Endothelial cell of coronary artery (primary cell): ENCODE measurements around the gene ELMOD3. TPM values are rescaled to one million over a fixed set of nuclear protein-coding genes. Genes with fewer than 3 reads are reported as not detected.

ENCODE experiments used
- total RNA-seq: library from RNA; depleted of rRNA; stranded (reverse); fragments of >200 nt; gene quantifications from 2 replicates; pipeline ENCODE4 v1.2.3, GENCODE V29; 2014

The ELMOD3 gene
- 9.9 and 15.5 TPM in 2 replicates for total RNA-seq

GRCh38 chr2:85354286-85355072 is at the start of gene ELMOD3, which contains the start of gene RETSAT:
ELMOD3 (plus strand) TSS chr2:85354769; CDS start chr2:85357199, 2,430 bp downstream.
RETSAT (minus strand) TSS chr2:85354528; CDS start chr2:85354507, 21 bp downstream.

GRCh38 chr2:85327822-85328617 is 26.5 kb upstream of the ELMOD3 start, which contains the start of gene TGOLN2:
TGOLN2 (minus strand) TSS chr2:85327989; CDS start chr2:85327962, 27 bp downstream.

GRCh38 chr2:85409845-85410583 is 55.4 kb downstream of the ELMOD3 start, which contains the start of gene CAPG:
CAPG (minus strand) TSS chr2:85410366; CDS start chr2:85402145, 8,221 bp downstream.

GRCh38 chr2:85418132-85419008 is 63.8 kb downstream of the ELMOD3 start, which contains the start of gene SH2D6:
SH2D6 (plus strand) TSS chr2:85418714; CDS start chr2:85429466, 10,752 bp downstream.

Other genes starting within 250 kb of the ELMOD3 start
- gene TCF7L1, start 221.4 kb upstream of the ELMOD3 start, total RNA-seq: 3.9 and 5.1 TPM in 2 replicates
- gene TGOLN2, start 26.8 kb upstream of the ELMOD3 start, total RNA-seq: 93.4 and 127 TPM in 2 replicates
- 42.3 and 49.4 TPM in 2 replicates for gene RETSAT, start 241 bp upstream of the ELMOD3 start, total RNA-seq
- 28.0 and 53.5 TPM in 2 replicates for gene CAPG, start 55.6 kb downstream of the ELMOD3 start, total RNA-seq
- gene SH2D6, start 63.9 kb downstream of the ELMOD3 start, total RNA-seq: 0.27 and 0.28 TPM in 2 replicates
- 66.2 and 114 TPM in 2 replicates for gene MAT2A, start 184.4 kb downstream of the ELMOD3 start, total RNA-seq
- gene GGCX, start 206.7 kb downstream of the ELMOD3 start, total RNA-seq: 28.2 and 31.2 TPM in 2 replicates
- gene VAMP8, start 222.8 kb downstream of the ELMOD3 start, total RNA-seq: 16.8 and 20.4 TPM in 2 replicates
- gene VAMP5, start 229.7 kb downstream of the ELMOD3 start, total RNA-seq: 77.6 and 88.9 TPM in 2 replicates
- 229 and 287 TPM in 2 replicates for gene RNF181, start 241.0 kb downstream of the ELMOD3 start, total RNA-seq
- 6.1 and 8.8 TPM in 2 replicates for gene TMEM150A, start 247.9 kb downstream of the ELMOD3 start, total RNA-seq